Dermis blood vessel endothelial cell (primary cell): Measurements from ENCODE around the gene ABCD1. TPM values are rescaled to one million over a fixed set of nuclear protein-coding genes. Genes with fewer than 3 reads are reported as not detected.
"Not testable (repeated sequence)": the region's sequence is repeated elsewhere in the genome, so short reads cannot be mapped to it uniquely, and the experiment has no call there.

ENCODE experiments used
- DNase-seq: peaks from one replicate; pipeline ENCODE4 v3.0.0; 2010
- total RNA-seq: library from RNA; depleted of rRNA; stranded (reverse); fragments of >200 nt; gene quantifications from 2 replicates; pipeline ENCODE4 v1.2.3, GENCODE V29; 2014

The ABCD1 gene
- total RNA-seq, 1 donor from 2014 or later: 10.0 TPM

GRCh38 chrX:153736071-153736820, 11.6 kb downstream of the ABCD1 start:
- no peak for DNase-seq

- DNase-seq: no peak
Measured at GRCh38 chrX:153736871-153737441, 12.3 kb downstream of the ABCD1 start.

- DNase-seq: no peak
Measured at GRCh38 chrX:153738056-153738605, 13.5 kb downstream of the ABCD1 start.

- no peak for DNase-seq
Measured at GRCh38 chrX:153739754-153740486, 15.3 kb downstream of the ABCD1 start.

GRCh38 chrX:153740631-153741222, 16.1 kb downstream of the ABCD1 start:
- no peak for DNase-seq

GRCh38 chrX:153741446-153741845, 16.8 kb downstream of the ABCD1 start:
- no peak for DNase-seq

GRCh38 chrX:153742111-153742510, 17.5 kb downstream of the ABCD1 start:
- not testable (repeated sequence) for DNase-seq

GRCh38 chrX:153742796-153743467, 18.3 kb downstream of the ABCD1 start:
- DNase-seq: not testable (repeated sequence)

- not testable (repeated sequence) for DNase-seq
Measured at GRCh38 chrX:153743468-153744209, 19.0 kb downstream of the ABCD1 start.

GRCh38 chrX:153744210-153745066, 19.8 kb downstream of the ABCD1 start:
- DNase-seq: peak; percentile 55

- DNase-seq: not testable (repeated sequence)
Measured at GRCh38 chrX:153745067-153745433, 20.4 kb downstream of the ABCD1 start.

- no peak for DNase-seq
Measured at GRCh38 chrX:153746359-153746758, 21.7 kb downstream of the ABCD1 start.

GRCh38 chrX:153746991-153747390, 22.3 kb downstream of the ABCD1 start:
- not testable (repeated sequence) for DNase-seq

- DNase-seq: not testable (repeated sequence)
Measured at GRCh38 chrX:153749017-153749416, 24.4 kb downstream of the ABCD1 start.

GRCh38 chrX:153750127-153750774, 25.6 kb downstream of the ABCD1 start:
- no peak for DNase-seq

GRCh38 chrX:153755136-153755535, 30.5 kb downstream of the ABCD1 start:
- no peak for DNase-seq

- no peak for DNase-seq
Measured at GRCh38 chrX:153761863-153762262, 37.2 kb downstream of the ABCD1 start.

GRCh38 chrX:153762626-153763173, 38.0 kb downstream of the ABCD1 start:
- no peak for DNase-seq

- no peak for DNase-seq
Measured at GRCh38 chrX:153763298-153763932, 38.8 kb downstream of the ABCD1 start.
